Lower lobe of right lung (tissue), 2 donors: Measurements from ENCODE around the gene GSTT2B. TPM values are rescaled to one million over a fixed set of nuclear protein-coding genes. Genes with fewer than 3 reads are reported as not detected.
A peak's percentile ranks its signal among the peaks of the same experiment; 100 is the strongest.
"Not testable (repeated sequence)": the region's sequence is repeated elsewhere in the genome, so short reads cannot be mapped to it uniquely, and the experiment has no call there.

Experiments
- ATAC-seq, 2 donors: fragments of 200-7000 bp; cut with Tn5 transposase; one replicate each; pipeline ENCODE4 v1.9.1; 2020 to 2022; ENCODE audit warnings: mild to moderate bottlenecking in 2 of 2, moderate library complexity in 2 of 2
- DNase-seq: peaks from one replicate; pipeline ENCODE4 v3.0.0-alpha.2; 2020
- H3K27ac ChIP-seq: fragments of 200-600 bp; one replicate; pipeline ENCODE4 v1.8.0; 2022
- H3K27me3 ChIP-seq: fragments of 200-600 bp; one replicate; pipeline ENCODE4 v1.8.0; 2022; ENCODE audit warnings: low read depth
- H3K36me3 ChIP-seq: fragments of 200-600 bp; one replicate; pipeline ENCODE4 v1.8.0; 2022; ENCODE audit warnings: mild to moderate bottlenecking
- H3K4me1 ChIP-seq: fragments of 200-600 bp; one replicate; pipeline ENCODE4 v1.8.0; 2022
- H3K4me3 ChIP-seq: fragments of 200-600 bp; one replicate; pipeline ENCODE4 v1.8.0; 2022; ENCODE audit warnings: mild to moderate bottlenecking
- H3K9me3 ChIP-seq: fragments of 200-600 bp; one replicate; pipeline ENCODE4 v1.8.0; 2022
- CTCF ChIP-seq: fragments of 200-600 bp; IDR thresholded peaks from one replicate; pipeline ENCODE4 v1.8.0; 2022; ENCODE audit warnings: antibody characterized with exemption, mild to moderate bottlenecking
- intact Hi-C: fragments of 100-400 bp; cut with DNase I; formaldehyde crosslinking; loops from one replicate; pipeline ENCODE4 v1.11.0; 2022
- total RNA-seq: library from RNA; stranded (reverse); fragmentation: NEBNext Ultra II Directional; extraction: Animal tissue kit (Norgen Biotek cat#: 25700); gene quantifications from one replicate; pipeline ENCODE4 v1.2.1, GENCODE V29; 2021
- donor health status: DM: no; HTN: yes; CAD: no; lungs with severe emphysema.

Gene GSTT2B
- total RNA-seq, 1 donor from 2014 or later: 7.3 TPM

DNA sequence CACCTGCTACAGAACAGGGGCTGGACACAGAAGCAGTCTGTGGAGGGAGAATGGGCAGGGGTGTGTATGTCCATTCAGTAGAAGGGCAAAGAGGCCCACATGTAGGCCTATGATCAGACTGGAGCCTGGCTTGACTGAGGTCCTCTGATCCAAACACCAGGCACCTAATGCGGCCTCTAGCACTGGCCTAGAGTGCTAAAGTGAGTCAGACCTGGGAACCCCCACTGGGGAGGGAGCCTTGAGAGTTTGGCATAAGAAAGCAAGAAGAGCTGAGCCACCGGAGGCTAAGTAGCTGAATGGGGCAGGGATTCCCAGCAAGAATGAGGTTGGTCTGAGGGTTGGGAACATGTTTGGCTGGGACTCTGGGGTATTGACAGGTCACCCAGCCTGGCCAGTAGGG is 9.6 kb downstream of the GSTT2B start:
- ATAC-seq: peak in 1 of 2 donors; percentile 22
- H3K4me1 ChIP-seq, H3K27ac ChIP-seq, H3K9me3 ChIP-seq, H3K36me3 ChIP-seq, H3K4me3 ChIP-seq, intact Hi-C loops, H3K27me3 ChIP-seq, DNase-seq: not testable (repeated sequence)

DNA sequence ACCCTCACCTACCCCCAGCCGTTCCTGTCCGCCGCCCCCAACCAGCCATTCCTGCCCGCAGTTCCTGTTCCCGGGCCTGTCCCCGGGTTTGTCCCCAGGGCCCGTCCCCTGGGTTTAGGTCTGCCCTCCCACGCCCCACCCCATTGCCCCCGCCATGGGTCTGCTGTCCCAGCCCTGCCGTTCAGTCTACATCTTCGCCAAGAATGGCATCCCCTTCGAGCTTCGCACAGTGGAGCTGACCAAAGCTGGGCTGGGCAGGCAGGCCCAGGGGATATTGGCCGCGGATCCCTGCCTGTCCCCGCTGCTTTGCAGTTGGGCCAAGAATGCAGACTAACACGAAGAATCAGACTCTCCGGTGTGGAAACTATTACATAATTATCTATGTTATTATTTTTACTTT is 11.2 kb downstream of the GSTT2B start:
- DNase-seq, intact Hi-C loops: not testable (repeated sequence)

GRCh38 chr22:23947391-23947790 is 13.6 kb downstream of the GSTT2B start:
- intact Hi-C loops, H3K27me3 ChIP-seq, DNase-seq, H3K36me3 ChIP-seq, ATAC-seq, H3K4me3 ChIP-seq, H3K27ac ChIP-seq, H3K9me3 ChIP-seq, H3K4me1 ChIP-seq: not testable (repeated sequence)

More for the DNA sequence above, 11.2 kb downstream of the GSTT2B start:
- H3K9me3 ChIP-seq, ATAC-seq, H3K27me3 ChIP-seq, H3K4me3 ChIP-seq, H3K36me3 ChIP-seq, H3K4me1 ChIP-seq, H3K27ac ChIP-seq: not testable (repeated sequence)

DNA sequence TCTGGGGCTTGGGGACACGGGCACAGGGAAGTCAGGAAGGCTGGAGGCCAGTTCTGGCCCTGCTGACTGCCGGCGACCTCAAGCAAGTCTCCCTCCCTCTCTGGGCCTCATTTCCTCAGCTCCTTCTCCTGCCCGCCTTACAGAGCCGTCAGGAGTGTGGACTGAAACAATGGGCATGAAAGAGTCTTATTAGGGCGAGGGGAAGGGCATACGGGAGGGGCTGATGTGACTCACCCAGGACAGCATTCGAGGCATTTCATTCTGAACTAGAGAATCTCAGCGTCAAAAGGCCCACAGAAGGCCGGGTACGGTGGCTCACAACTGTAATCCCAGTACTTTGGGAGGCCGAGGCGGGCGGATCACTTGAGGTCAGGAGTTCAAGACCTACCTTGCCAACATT is 20.8 kb downstream of the GSTT2B start:
- H3K4me3 ChIP-seq, intact Hi-C loops, H3K27ac ChIP-seq, H3K27me3 ChIP-seq, DNase-seq, H3K36me3 ChIP-seq, H3K9me3 ChIP-seq, H3K4me1 ChIP-seq: not testable (repeated sequence)
- peak in 1 of 2 donors; percentile 25 for ATAC-seq

DNA sequence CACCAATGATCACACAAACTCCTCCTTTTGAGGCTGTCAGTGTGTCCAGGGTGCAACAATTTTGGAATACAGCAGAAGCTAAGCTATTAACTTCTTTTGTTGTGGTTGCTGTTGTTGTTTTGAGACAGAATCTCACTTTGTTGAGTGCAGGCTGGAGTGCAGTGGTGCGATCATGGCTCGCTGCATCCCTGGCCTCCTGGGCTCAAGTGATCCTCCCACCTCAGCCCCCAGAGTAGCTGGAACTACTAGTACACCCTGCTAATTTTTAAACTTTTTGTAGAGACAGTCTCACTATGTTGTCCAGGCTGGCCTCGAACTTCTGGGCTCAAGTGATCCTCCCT is 22.0 kb downstream of the GSTT2B start:
- no peak for TF ChIP-seq CTCF
- H3K4me3 ChIP-seq: no peak overlapping the region
- intact Hi-C loops: no loop called here
- no peaks in the 10 kb centered on the region for H3K9me3 ChIP-seq
- H3K27ac ChIP-seq: peak overlapping the region; percentile 22
- ATAC-seq (no peak), DNase-seq (no peak)
- no peaks in the 10 kb centered on the region for H3K4me1 ChIP-seq
- no peaks in the 10 kb centered on the region for H3K36me3 ChIP-seq
- H3K27me3 ChIP-seq: no peaks in the 10 kb centered on the region

- H3K27ac ChIP-seq: peak overlapping the region; percentile 22
- H3K27me3 ChIP-seq: no peaks in the 10 kb centered on the region
- H3K36me3 ChIP-seq: no peaks in the 10 kb centered on the region
- H3K4me1 ChIP-seq: no peaks in the 10 kb centered on the region
- TF ChIP-seq CTCF: no peak
- no peak overlapping the region for H3K4me3 ChIP-seq
- ATAC-seq: peak; percentile 80 to 90
- intact Hi-C loops: no loop called here
- no peaks in the 10 kb centered on the region for H3K9me3 ChIP-seq
- DNase-seq: no peak
These were observed 22.5 kb downstream of the GSTT2B start for GRCh38 chr22:23938328-23939016.

GRCh38 chr22:23926561-23926960 is 34.4 kb downstream of the GSTT2B start:
- intact Hi-C loops: loop anchor here (10.0 kb wide), 1 partner anchor 48 kb away; the partner anchor contains the start of gene DDT
- DNase-seq (no peak), ATAC-seq (no peak)
- Histone ChIP-seq H3K4me1 (no peaks in the 10 kb centered on the region), H3K9me3 (no peaks in the 10 kb centered on the region), H3K27ac (no peak overlapping the region), H3K27me3 (no peaks in the 10 kb centered on the region), H3K4me3 (no peak overlapping the region), H3K36me3 (peaks cover 23% of the 10 kb centered on the region)
- no peak for TF ChIP-seq CTCF
